CD4-positive, alpha-beta T cell treated with Interleukin-12 subunit alpha and Interleukin-12 subunit beta, for 1 hour (primary cell): ENCODE data around the gene ARMH2.
"Not testable (repeated sequence)": the region's sequence is repeated elsewhere in the genome, so short reads cannot be mapped to it uniquely, and the experiment has no call there.

Experiments
- DNase-seq: peaks from one replicate; pipeline ENCODE4 v3.0.0-alpha.2; 2020

ARMH2 gene

DNA sequence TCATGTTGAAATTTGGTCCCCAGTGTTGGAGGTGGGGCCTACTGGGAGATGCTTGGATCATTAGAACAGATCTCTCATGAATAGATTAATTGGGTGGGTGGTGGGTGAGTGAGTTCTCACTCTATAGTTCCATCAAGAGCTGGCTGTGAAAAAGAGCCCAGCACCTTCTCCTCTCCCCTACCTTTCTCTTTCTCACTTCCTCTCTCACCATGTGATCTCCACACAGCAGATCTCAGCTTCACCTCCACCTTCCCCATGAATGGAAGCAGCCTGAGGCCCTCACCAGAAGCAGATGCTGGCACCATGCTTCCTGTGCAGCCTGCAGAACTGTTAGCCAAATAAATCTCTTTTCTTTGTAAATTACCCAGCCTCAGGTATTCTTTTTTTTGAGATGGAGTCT is 36.9 kb downstream of the ARMH2 start:
- DNase-seq = no peak

DNA sequence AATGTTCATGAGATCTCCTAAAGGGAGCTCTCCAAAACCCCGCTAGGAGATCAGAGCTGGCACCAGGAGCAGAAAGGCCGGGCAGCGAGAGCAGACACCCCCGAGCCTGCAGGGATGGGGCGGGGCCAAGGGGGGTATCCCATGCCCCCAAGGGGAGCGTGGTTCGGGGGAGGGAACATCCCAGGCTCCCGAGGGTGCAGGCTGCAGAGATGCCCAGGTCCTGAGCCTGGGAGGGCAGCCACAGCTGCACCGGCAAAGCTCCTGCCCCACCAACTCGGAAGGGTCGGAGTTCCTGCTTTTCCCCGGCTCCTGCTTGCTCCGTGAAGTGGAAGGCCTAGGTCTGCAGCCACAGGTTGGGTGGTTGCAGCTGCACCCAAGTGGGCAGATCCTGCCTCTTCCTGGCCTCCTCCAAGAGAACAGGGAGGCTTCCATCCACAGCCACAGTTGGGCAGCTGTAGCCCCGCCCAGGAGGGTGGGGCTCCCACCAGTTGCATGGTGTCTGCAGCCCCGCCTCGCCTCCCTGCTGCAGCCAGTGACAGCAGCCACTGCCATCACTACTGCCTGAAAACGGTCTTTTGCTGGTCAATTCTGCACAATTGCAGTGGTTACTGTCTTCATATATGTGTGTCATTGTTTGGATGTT is 37.4 kb downstream of the ARMH2 start:
- DNase-seq = no peak

GRCh38 chr6:24760210-24760609 is 38.5 kb downstream of the ARMH2 start:
- no peak for DNase-seq

GRCh38 chr6:24759718-24760117 is 39.0 kb downstream of the ARMH2 start:
- DNase-seq = no peak

GRCh38 chr6:24757611-24758010 is 41.1 kb downstream of the ARMH2 start:
- DNase-seq = no peak

GRCh38 chr6:24755279-24755678 is 43.4 kb downstream of the ARMH2 start:
- no peak for DNase-seq

- DNase-seq = not testable (repeated sequence)
These were observed 44.3 kb downstream of the ARMH2 start for GRCh38 chr6:24754378-24754777.

DNA sequence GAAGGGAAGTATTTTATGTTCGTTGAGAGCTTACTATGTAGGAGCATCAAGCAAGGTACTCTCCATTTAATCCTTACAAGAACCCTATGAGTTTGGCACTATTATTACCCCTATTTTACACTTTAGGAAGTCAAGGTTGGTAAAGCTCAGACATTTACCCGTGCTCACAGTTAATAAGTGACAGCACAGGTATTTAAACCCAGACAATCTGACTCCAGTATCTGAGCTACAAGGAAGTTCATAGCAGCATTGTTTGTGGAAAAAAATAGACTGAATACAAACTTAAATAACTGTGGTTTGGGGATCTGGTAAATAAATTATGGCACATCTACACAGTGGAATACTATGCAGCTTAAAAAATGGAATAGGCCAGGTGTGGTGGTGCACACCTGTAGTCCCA is 45.2 kb downstream of the ARMH2 start:
- DNase-seq = no peak

DNA sequence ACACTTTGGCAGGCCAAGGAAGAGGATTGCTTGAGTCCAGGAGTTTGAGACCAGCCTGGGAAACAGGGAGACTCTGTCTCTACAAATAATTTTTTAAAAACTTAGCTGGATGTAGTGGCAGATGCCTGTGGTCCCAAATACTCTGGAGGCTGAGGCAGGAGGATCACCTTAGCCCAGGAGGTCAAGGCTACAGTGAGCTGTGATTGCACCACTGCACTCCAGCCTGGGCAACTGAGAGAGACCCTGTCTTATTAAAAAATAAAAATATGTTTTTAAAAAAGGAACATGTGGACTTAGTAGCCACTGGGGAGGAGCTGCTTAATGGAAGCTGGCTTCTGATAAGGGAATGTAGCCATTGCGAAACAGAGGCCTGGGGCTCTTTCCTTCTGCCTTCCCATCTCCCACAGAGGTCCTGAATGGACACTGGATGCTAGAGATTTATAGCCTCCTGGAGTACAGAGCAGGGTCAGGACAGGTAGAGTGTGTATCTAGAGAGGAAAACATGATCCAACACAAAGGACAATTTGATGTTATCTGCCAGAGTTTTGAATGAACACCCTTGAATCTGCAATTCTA is 45.7 kb downstream of the ARMH2 start:
- DNase-seq = no peak

GRCh38 chr6:24752503-24752902 is 46.2 kb downstream of the ARMH2 start:
- DNase-seq = no peak

DNA sequence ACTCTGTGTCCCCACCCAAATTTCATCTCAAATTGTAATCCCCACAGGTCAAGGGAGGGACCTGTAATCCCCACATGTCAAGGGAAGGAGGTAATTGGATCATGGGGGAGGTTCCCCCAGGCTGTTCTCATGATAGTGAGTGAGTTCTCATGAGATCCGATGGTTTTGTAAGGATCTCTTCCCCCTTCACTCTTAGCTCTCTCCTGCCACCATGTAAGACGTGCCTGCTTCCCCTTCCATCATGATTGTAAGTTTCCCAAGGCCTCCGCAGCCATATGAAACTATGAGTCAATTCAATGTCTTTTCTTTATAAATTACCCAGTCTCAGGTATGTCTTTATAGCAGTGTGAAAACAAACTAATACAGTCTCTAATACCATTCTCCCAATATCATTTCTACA is 47.8 kb downstream of the ARMH2 start:
- DNase-seq = not testable (repeated sequence)

GRCh38 chr6:24749297-24749696 is 49.4 kb downstream of the ARMH2 start:
- DNase-seq = no peak
